WTC11 (cell line): ENCODE results near the gene UCHL3. TPM values are rescaled to one million over a fixed set of nuclear protein-coding genes. Genes with fewer than 3 reads are reported as not detected.

Source experiments
- ATAC-seq: fragments of 200-7000 bp; cut with Tn5 transposase; 2 replicates; pipeline ENCODE4 v1.10.0; 2021; ENCODE audit warnings: mild to moderate bottlenecking, moderate library complexity
- CTCF ChIA-PET: fragments of 300-600 bp; sonication (Branson Sonifier 250); formaldehyde crosslinking; loops from one replicate; lab custom pipeline; 2021; ENCODE audit warnings: antibody characterized with exemption; lab: Charles Lee
- POLR2A ChIA-PET: fragments of 350-600 bp; sonication (Branson Sonifier 250); formaldehyde crosslinking; loops from one replicate; lab custom pipeline; 2021; ENCODE audit warnings: antibody characterized with exemption; lab: Charles Lee
- DNase-seq: peaks from one replicate; pipeline ENCODE4 v3.0.0; 2021; ENCODE audit warnings: low spot score
- H3K27ac Mint-ChIP-seq: 2 replicates; pipeline ENCODE4 v1.8.0; 2021; ENCODE audit warnings: mixed read lengths
- H3K27me3 Mint-ChIP-seq: 2 replicates; pipeline ENCODE4 v1.8.0; 2021; ENCODE audit warnings: low read depth, mild to moderate bottlenecking, moderate library complexity, mixed read lengths
- H3K36me3 Mint-ChIP-seq: 2 replicates; pipeline ENCODE4 v1.8.0; 2021; ENCODE audit warnings: mixed read lengths
- H3K4me1 Mint-ChIP-seq: 2 replicates; pipeline ENCODE4 v1.8.0; 2022; ENCODE audit warnings: mixed read lengths
- H3K4me3 Mint-ChIP-seq: 2 replicates; pipeline ENCODE4 v1.8.0; 2021; ENCODE audit warnings: mild to moderate bottlenecking, moderate library complexity, mixed read lengths
- H3K9me3 Mint-ChIP-seq: 2 replicates; pipeline ENCODE4 v1.8.0; 2021; ENCODE audit warnings: mixed read lengths
- AR ChIP-seq: fragments of 250-450 bp; sonication (Bioruptor Pico); IDR thresholded peaks from 2 replicates; pipeline ENCODE4 v1.9.0; 2021; ENCODE audit warnings: mild to moderate bottlenecking
- CBFB ChIP-seq: sonication (generic); formaldehyde crosslinking; IDR thresholded peaks from 2 replicates; pipeline ENCODE4 v1.8.1; 2022; ENCODE audit warnings: mild to moderate bottlenecking, low read depth, missing genetic modification reagents
- CDX4 ChIP-seq: fragments of 250-450 bp; sonication (Bioruptor Pico); IDR thresholded peaks from 2 replicates; pipeline ENCODE4 v1.9.0; 2021; ENCODE audit warnings: moderate library complexity, mild to moderate bottlenecking, inconsistent platforms, borderline replicate concordance
- E2F1 ChIP-seq: sonication (generic); formaldehyde crosslinking; IDR thresholded peaks from 2 replicates; pipeline ENCODE4 v1.8.0; 2022; ENCODE audit warnings: mild to moderate bottlenecking, missing genetic modification reagents
- E2F4 ChIP-seq: sonication (generic); formaldehyde crosslinking; IDR thresholded peaks from 2 replicates; pipeline ENCODE4 v1.8.1; 2022; ENCODE audit warnings: low read depth, mild to moderate bottlenecking, moderate library complexity, missing genetic modification reagents, borderline replicate concordance
- EMX1 ChIP-seq: fragments of 250-450 bp; sonication (Bioruptor Pico); IDR thresholded peaks from 2 replicates; pipeline ENCODE4 v1.8.0; 2021; ENCODE audit warnings: mild to moderate bottlenecking
- FOXK1 ChIP-seq: sonication (generic); formaldehyde crosslinking; IDR thresholded peaks from 2 replicates; pipeline ENCODE4 v1.8.0; 2022; ENCODE audit warnings: mild to moderate bottlenecking, moderate library complexity, missing genetic modification reagents
- FOXP1 ChIP-seq: sonication (generic); formaldehyde crosslinking; IDR thresholded peaks from 2 replicates; pipeline ENCODE4 v1.8.0; 2022; ENCODE audit warnings: missing genetic modification reagents, mild to moderate bottlenecking, moderate library complexity, borderline replicate concordance
- GRHL2 ChIP-seq: fragments of 250-450 bp; sonication (Bioruptor Pico); IDR thresholded peaks from 2 replicates; pipeline ENCODE4 v1.8.0; 2022; ENCODE audit warnings: mild to moderate bottlenecking, moderate library complexity; ENCODE audit not compliant: insufficient replicate concordance, severe bottlenecking
- IRF2 ChIP-seq: sonication (generic); formaldehyde crosslinking; IDR thresholded peaks from 2 replicates; pipeline ENCODE4 v1.8.0; 2022; ENCODE audit warnings: low read depth, missing genetic modification reagents, borderline replicate concordance
- JAZF1 ChIP-seq: fragments of 250-450 bp; sonication (Bioruptor Pico); IDR thresholded peaks from 2 replicates; pipeline ENCODE4 v1.9.0; 2021; ENCODE audit warnings: moderate library complexity, mild to moderate bottlenecking, inconsistent platforms
- MXD4 ChIP-seq: fragments of 250-450 bp; sonication (Bioruptor Pico); IDR thresholded peaks from 2 replicates; pipeline ENCODE4 v1.8.0; 2021; ENCODE audit warnings: mild to moderate bottlenecking, moderate library complexity, borderline replicate concordance
- NR1H2 ChIP-seq: sonication (generic); formaldehyde crosslinking; IDR thresholded peaks from 2 replicates; pipeline ENCODE4 v1.9.0; 2021; ENCODE audit warnings: mild to moderate bottlenecking, moderate library complexity, missing genetic modification reagents
- NR2C2 ChIP-seq: sonication (generic); formaldehyde crosslinking; IDR thresholded peaks from 2 replicates; pipeline ENCODE4 v1.8.0; 2022; ENCODE audit warnings: mild to moderate bottlenecking, missing genetic modification reagents
- PREB ChIP-seq: sonication (generic); formaldehyde crosslinking; IDR thresholded peaks from 2 replicates; pipeline ENCODE4 v1.8.1; 2022; ENCODE audit warnings: mild to moderate bottlenecking, missing genetic modification reagents, moderate library complexity, borderline replicate concordance
- RORB ChIP-seq: fragments of 250-450 bp; sonication (Bioruptor Pico); IDR thresholded peaks from 2 replicates; pipeline ENCODE4 v1.9.0; 2021; ENCODE audit warnings: mild to moderate bottlenecking
- SMAD3 ChIP-seq: sonication (generic); formaldehyde crosslinking; IDR thresholded peaks from 2 replicates; pipeline ENCODE4 v1.8.0; 2022; ENCODE audit warnings: missing genetic modification reagents, mild to moderate bottlenecking, borderline replicate concordance
- SMAD4 ChIP-seq: sonication (generic); formaldehyde crosslinking; IDR thresholded peaks from 2 replicates; pipeline ENCODE4 v1.8.0; 2022; ENCODE audit warnings: mild to moderate bottlenecking, missing genetic modification reagents
- ZNF121 ChIP-seq: sonication (generic); formaldehyde crosslinking; IDR thresholded peaks from 2 replicates; pipeline ENCODE4 v1.8.0; 2023; ENCODE audit warnings: missing genetic modification reagents
- ZNF263 ChIP-seq: sonication (generic); formaldehyde crosslinking; IDR thresholded peaks from 2 replicates; pipeline ENCODE4 v1.8.1; 2022; ENCODE audit warnings: low read depth, mild to moderate bottlenecking, moderate library complexity, missing genetic modification reagents
- ZSCAN18 ChIP-seq: fragments of 250-450 bp; sonication (Bioruptor Pico); IDR thresholded peaks from 2 replicates; pipeline ENCODE4 v2.1.2; 2022; ENCODE audit warnings: mild to moderate bottlenecking, moderate library complexity
- total RNA-seq: library from RNA; stranded (reverse); gene quantifications from 3 replicates; pipeline ENCODE4 v1.2.3, GENCODE V29; 2021

The UCHL3 gene
- total RNA-seq, 1 experiment from 2014 or later: 46.9 TPM

- no peak for TF ChIP-seq AR (CRISPR knock-in tag)
- TF ChIP-seq PREB (CRISPR knock-in tag): no peak
- no peak for TF ChIP-seq E2F4 (CRISPR knock-in tag)
- no peak for TF ChIP-seq E2F1 (CRISPR knock-in tag)
- no peak for TF ChIP-seq ZNF263 (CRISPR knock-in tag)
- TF ChIP-seq NR2C2 (CRISPR knock-in tag): no peak
- TF ChIP-seq FOXK1 (CRISPR knock-in tag): no peak
- no peak for TF ChIP-seq SMAD3 (CRISPR knock-in tag)
- no peak for TF ChIP-seq NR1H2 (CRISPR knock-in tag)
- no peak for TF ChIP-seq FOXP1 (CRISPR knock-in tag)
- TF ChIP-seq MXD4: no peak
Observed at GRCh38 chr13:75641026-75641425, 91.4 kb downstream of the UCHL3 start (continued).

GRCh38 chr13:75643182-75643581 lies 93.6 kb downstream of the UCHL3 start:
- ChIA-PET POLR2A (no interaction called here), CTCF (no interaction called here)
- H3K4me1 Mint-ChIP-seq: peaks cover 34% of the 10 kb centered on the region
- peaks cover 9% of the 10 kb centered on the region for H3K27me3 Mint-ChIP-seq
- DNase-seq (no peak), ATAC-seq (no peak; the same call in 1 of the 2 replicates)
- TF ChIP-seq SMAD3 (CRISPR knock-in tag) (no peak), IRF2 (no peak), RORB (CRISPR knock-in tag) (no peak), CDX4 (CRISPR knock-in tag) (no peak), GRHL2 (CRISPR knock-in tag) (no peak)
- H3K36me3 Mint-ChIP-seq: no peaks in the 10 kb centered on the region
- H3K9me3 Mint-ChIP-seq: no peaks in the 10 kb centered on the region
- no peak overlapping the region for H3K4me3 Mint-ChIP-seq
- H3K27ac Mint-ChIP-seq: no peak overlapping the region

- H3K9me3 Mint-ChIP-seq: no peaks in the 10 kb centered on the region
- ChIA-PET POLR2A (no interaction called here), CTCF (no interaction called here)
- H3K4me1 Mint-ChIP-seq: peaks cover 28% of the 10 kb centered on the region
- H3K4me3 Mint-ChIP-seq: no peak overlapping the region
- TF ChIP-seq CBFB (CRISPR knock-in tag): no peak
- TF ChIP-seq JAZF1 (CRISPR knock-in tag): no peak
- no peak for TF ChIP-seq ZNF121
- no peak for TF ChIP-seq ZSCAN18 (CRISPR knock-in tag)
- no peak for TF ChIP-seq SMAD4
- TF ChIP-seq EMX1 (CRISPR knock-in tag): no peak
- no peaks in the 10 kb centered on the region for H3K36me3 Mint-ChIP-seq
- no peak for DNase-seq
- no peak overlapping the region for H3K27ac Mint-ChIP-seq
- H3K27me3 Mint-ChIP-seq: peaks cover 4% of the 10 kb centered on the region
- ATAC-seq: no peak
Observed at GRCh38 chr13:75643693-75644092, 94.1 kb downstream of the UCHL3 start.
